Stimulated activated CD8-positive, alpha-beta memory T cell treated with anti-CD3 and anti-CD28 coated beads, Interleukin-15, amount 100 ng/mL, for 48 hours (primary cell): ENCODE data around the gene TICRR.
"Not testable (repeated sequence)": the region's sequence is repeated elsewhere in the genome, so short reads cannot be mapped to it uniquely, and the experiment has no call there.

ENCODE experiments used
- DNase-seq, 2 donors: peaks; one replicate each; pipeline ENCODE4 v3.0.0-alpha.2; 2020; ENCODE audit warnings: low read depth in 2 of 2

TICRR gene

DNA sequence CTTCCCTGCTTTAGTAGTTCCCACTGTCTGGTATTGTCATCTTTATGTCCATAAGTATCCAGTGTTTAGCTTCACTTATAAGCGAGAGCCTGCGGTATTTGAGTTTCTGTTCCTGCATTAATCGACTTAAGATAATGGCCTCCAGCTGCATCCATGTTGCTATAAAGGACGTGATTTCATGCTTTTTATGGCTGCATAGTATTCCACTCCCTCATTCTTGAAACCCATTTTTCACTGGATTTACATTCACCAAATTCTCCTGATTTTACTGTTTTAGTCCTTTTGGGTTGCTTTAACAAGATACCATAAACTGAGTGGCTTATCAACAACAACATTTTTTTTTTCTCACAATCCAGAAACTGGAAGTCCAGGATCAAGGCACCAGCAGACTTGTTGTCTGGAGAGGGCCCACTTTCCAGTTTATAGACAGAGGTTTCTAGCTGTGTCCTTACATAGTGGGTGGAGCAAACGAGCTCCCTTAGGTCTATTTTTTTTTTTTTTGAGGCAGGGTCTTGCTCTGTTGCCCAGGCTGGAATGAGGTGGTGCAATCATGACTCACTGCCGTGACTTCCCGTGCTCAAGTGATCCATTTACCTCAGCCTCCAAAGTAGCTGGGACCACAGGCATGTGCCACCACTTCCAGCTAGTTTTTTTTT is 6.1 kb upstream of the TICRR start:
- DNase-seq, result no peak

DNA sequence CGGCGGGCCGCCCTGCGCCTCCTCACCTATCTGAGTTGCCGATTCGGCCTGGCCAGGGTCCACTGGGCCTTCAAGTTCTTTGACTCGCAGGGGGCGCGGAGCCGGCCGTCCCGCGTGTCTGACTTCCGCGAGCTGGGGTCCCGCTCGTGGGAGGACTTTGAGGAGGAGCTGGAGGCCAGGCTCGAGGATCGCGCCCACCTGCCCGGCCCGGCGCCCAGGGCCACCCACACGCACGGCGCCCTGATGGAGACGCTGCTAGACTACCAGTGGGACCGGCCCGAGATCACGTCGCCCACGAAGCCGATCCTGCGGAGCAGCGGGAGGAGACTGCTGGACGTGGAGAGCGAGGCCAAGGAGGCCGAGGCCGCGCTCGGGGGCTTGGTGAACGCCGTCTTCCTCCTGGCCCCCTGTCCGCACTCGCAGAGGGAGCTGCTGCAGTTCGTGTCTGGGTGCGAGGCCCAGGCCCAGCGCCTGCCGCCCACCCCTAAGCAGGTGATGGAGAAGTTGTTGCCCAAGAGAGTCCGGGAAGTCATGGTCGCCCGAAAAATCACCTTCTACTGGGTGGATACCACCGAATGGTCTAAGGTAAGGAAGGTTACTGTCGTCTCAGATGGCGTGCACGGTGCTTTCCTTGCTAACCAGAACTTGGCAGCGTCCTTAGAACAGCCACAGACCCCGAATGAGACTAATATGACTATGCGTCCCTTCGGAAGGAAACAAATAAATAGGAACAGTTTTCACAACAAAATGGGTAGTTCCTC is 567 bp downstream of the TICRR start:
- peak; percentile 7 to 11 for DNase-seq

DNA sequence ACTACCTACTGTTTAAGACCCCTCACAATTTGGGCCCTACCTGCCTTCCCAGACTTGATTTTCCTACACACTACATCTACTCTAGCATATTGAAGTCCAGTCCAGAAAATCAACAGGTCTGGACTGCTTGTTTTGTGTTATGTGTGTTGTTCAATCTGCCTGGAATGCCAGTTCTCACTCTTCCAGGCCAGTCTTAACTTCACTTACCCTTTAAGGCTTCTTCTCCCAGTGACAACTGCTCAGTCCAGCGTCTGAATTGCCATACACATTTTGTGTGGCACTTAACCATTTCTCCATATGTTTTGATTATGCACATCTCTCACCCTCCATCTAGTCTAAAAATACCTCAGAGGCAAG is 1.1 kb downstream of the TICRR start:
- no peak for DNase-seq

DNA sequence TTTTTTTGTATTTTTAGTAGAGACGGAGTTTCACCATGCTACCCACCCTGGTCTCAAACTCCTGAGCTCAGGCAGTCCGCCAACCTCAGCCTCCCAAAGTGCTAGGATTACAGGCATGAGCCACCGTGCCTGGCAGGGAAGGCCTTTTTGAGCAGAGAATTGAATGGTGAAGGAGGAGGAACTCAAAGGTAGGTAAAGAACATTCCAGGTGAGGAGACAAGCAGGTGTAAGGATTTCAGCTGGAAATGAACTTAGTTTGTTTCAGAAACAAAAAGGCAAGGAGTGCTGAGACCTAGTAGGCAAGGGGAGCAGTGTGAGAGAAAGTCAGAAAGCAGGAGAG is 2.5 kb downstream of the TICRR start:
- DNase-seq, result no peak

DNA sequence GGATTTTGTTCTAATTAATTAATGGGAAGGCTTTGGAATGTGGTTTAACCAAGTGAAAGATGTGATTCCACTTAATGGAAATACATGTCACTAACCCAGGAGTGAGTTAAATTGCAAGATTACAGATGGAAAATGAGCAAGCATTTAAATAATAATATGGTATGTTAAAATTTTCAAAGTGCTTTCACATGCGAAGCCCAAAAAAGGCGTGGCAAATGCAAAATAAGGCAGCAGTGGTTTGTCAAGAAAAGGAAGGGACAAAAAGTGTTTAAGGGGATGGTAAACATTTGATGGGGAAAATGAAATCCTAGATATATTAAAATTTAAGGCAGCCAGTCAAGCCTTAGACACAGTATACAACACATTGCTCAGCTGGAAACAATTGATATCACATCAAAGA is 2.9 kb downstream of the TICRR start:
- DNase-seq, result no peak

DNA sequence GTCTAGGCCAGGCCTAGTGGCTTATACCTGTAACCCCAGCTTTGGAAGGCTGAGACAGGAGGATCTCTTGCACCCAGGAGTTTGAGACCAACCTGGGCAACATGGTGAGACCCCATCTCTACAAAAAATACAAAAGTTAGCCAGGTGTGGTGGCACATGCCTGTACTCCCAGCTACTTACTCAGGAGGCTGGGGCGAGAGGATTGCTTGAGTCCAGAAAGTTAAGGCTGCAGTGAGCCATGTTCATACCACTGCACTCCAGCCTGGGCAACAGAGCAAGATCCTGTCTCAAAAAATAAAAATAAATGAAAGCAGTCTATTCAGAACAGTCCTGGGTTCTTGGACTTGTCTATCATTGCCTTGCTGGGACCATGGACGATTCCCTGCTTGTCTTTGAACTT is 5.5 kb downstream of the TICRR start:
- not testable (repeated sequence) for DNase-seq

DNA sequence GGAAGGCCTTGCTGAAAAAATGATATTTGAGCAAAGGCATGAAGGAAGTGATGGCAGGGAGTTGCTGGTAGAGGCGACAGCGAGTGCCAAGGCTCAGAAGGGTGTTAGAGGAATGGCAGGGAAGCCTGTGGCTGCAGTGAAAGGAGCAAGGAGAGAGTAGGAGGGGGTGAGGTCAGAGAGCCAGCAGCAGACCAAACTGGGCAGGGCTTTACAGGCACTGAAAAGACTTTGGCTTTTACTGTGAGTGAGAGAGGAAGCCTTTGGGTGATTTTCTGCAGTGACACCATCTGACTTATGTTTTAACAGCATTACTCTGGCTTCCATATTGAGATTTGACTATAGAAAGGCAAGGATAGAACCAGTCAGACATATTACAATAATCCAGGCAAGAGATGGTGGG is 11.4 kb downstream of the TICRR start:
- no peak for DNase-seq

DNA sequence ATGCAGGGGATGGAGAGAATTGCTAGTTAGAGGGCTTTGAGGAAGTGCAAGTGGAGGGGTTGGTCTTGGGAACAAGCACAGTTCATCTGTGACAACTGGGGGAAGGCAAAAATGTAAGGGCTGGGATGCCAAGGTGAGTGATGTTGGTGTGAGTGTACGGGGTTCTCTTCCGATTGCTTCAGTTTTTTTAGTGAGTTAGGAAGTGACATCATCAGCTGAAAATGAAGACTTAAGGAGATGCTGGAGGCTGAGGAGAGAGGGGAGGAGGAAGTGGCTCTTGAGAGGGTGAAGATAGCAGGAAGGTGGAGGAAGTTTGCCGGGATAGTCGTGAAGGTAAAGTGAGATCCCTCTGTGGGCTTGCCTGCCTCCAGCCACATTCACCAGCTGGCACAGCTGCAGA is 12.7 kb downstream of the TICRR start:
- no peak for DNase-seq

DNA sequence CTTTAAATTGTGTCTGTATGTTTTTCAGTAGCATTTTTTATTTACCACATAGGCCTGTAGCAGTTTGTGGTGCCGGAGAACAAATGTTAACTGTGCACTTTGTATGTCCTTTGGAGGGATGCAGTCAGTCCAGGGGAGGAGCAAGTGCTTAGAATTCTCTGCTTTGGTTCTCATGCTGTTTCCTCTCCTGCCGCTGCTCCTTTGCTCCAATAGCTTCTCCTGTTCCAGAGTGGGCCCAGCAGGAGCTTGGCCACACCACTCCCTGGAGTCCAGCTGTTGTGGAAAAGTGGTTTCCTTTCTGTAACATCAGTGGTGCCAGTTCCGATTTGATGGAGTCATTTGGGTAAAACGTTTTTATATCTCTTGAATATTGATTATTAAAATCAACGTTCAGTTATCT is 16.6 kb downstream of the TICRR start:
- DNase-seq, result no peak

DNA sequence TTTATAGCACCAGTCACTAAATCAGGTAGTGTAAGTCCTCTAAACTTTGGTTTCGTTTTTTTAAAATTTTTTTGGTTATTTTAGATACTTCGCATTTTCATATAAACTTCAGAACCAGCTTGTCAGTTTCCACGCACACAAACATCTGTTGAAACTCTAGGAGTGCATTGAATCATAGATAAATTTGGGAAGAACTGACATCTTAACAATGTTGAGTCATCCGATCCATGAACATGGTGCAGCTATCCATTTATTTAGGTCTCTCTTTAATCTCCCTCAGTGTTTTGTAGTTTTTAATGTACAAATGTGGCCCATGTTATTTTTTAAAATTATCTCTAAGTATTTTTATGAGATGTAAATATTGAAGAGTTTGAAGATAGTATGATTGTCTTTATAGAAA is 17.7 kb downstream of the TICRR start:
- no peak for DNase-seq

DNA sequence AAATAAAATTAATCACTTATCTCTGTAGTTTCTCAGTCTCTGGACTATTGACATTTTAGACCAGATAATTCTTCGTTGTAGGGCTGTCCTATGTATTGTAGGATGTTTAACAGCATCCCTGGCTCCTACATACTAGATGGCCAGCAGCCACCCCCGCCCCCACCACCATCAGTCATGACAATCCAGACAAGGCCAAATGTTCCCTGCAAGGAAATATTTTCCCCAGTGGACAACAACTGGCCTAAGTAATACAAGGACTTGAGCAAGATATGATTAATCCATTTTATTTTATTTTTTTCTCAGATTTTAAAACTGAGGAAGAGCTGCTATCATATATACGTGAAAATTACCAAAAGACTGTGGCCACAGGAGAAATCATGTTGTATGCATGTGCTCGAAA is 23.8 kb downstream of the TICRR start:
- no peak for DNase-seq

DNA sequence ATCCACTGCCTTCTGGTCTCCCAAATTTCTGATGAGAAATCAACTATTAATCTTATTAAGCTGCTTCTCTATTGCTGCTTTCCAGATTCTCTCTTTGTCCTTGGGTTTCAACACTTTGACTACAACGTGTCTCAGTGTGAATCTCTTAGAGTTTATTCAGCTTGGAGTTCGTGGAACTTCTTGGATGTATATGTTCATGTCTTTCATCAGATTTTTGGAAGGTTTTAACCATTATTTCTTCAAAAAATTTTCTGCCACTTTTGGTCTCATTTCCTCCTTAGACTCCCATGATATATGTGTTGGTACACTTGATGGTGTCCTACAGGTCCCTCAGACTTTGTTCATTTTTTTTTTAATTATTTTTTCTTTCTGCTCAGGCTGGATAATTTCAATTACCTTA is 36.0 kb downstream of the TICRR start:
- DNase-seq, result no peak

DNA sequence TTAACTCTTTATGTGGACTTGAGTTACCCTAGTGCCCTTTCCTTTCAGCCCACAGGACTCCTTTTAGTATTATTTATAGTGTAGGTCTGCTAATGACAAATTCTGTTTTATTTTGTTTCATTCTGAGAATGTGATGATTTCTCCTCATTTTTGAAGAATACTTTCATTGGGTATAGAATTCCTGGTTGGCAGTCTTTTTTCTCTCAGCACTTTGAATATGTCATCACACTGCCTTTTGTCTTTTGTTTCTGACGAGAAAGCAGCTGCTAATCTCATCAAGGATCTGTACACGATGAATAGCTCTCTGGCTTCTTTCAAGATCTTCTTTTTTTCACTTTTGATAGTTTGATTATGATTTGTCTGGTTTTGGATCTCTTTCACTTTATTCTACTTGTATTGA is 37.8 kb downstream of the TICRR start:
- DNase-seq, result no peak

DNA sequence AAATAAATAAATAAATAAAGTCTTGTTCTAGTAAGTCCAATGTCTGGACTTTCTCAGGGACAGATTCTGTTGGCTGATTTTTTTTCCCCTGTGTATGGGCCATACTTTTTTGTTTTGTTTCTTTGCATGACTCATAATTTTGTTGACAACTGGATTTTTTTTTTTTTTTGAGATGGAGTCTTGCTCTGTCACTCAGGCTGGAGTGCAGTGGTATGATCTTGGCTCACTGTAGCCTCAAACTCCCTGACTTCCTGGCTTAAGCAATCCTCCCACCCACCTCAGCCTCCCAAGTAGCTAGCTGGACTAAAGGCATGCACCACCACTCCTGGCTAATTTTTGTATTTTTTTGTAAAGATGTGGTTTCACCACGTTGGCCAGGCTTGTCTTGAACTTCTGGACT is 38.9 kb downstream of the TICRR start:
- no peak for DNase-seq

DNA sequence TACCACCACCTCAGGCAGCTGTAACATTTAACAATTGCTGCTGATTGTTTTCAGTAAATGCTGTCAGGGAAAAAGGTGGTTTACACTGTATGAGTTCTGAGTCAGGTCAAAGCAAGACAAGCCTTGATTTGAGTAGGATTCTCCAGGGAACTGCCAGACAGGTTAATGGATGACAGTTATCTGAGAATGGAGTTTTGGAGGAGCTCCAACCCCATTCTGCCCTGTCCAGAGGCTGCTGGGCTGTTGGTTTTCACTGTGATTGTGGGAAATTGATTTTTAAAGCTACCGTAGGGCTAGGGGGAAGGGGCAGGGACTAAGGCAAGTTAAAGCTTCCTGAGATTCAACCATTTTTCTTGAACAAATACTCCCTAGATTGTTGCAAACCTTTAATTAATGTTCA is 39.9 kb downstream of the TICRR start:
- DNase-seq, result no peak

DNA sequence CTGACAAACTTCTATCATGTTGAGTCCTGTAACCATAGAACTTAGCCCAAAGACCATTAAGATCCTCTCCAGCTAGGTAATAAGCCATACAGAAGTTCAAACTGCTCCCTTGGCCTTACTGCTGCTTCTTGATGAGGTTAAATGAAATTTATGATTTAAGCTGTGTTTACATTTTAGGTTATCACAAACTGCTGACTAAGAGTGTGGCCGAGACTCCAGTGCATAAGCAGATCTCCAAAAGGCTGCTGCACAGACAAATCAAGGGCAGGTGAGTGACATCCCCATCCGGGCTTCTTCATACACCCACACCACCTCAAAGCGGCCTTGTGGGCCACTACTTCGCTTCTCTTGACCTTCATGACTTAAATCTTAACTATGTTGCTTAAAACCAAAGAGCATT is 41.0 kb downstream of the TICRR start:
- no peak for DNase-seq

DNA sequence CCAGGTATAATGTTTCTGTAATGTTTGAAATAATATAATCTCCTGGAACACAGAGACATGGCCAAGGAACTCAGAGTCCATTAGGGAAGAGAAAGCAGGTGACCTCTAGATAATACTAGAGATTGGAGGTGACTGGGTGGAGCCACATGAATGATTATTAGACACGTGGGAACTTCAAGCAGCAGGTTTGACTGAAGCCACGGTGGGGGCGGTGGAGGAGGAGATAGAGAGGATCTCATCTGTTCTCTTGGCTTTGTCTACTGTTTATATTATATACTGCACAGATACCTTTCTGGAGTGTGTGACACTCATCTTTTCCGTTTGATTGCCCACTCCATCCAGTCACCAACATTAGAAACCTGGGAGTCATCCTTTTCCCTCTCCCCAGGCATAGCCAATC is 46.3 kb downstream of the TICRR start:
- no peak for DNase-seq

DNA sequence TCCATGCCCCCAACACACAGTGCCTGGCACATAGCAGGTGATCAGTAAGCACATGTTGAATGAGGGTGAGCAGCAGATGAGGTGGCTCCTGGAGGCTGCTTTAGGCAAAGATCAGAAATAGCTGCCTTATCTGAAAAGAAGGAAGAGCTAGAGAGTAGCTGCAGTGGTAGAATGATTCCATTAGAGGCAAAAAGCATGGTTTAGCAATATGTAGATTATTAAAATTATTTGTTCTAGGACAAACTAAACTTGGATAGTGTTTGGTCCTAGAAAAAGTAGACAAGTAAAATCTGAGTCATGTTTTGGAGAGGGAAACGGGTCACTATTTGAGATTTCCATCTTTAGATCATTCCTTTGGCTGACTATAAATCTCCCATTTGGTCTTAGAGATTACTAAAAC is 47.9 kb downstream of the TICRR start:
- no peak for DNase-seq

DNA sequence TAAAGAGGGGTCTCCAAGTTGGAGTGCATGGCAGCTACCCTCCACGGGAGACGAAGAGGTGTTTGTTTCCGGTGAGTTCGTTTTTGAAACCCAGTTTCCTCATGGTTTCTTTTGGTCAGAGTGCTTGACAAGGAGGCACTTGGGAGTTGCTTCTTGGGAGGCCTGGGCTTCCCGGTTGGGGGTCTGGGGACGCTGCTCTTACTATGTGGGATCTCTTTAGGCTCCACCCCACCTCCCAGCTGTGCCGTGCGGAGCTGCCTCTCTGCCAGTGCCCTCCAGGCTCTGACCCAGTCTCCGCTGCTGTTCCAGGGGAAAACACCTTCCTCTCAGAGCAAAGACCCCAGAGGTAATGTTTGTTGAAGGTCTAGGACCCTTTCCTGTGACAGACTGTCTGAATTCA is 50.4 kb downstream of the TICRR start:
- DNase-seq, result no peak

DNA sequence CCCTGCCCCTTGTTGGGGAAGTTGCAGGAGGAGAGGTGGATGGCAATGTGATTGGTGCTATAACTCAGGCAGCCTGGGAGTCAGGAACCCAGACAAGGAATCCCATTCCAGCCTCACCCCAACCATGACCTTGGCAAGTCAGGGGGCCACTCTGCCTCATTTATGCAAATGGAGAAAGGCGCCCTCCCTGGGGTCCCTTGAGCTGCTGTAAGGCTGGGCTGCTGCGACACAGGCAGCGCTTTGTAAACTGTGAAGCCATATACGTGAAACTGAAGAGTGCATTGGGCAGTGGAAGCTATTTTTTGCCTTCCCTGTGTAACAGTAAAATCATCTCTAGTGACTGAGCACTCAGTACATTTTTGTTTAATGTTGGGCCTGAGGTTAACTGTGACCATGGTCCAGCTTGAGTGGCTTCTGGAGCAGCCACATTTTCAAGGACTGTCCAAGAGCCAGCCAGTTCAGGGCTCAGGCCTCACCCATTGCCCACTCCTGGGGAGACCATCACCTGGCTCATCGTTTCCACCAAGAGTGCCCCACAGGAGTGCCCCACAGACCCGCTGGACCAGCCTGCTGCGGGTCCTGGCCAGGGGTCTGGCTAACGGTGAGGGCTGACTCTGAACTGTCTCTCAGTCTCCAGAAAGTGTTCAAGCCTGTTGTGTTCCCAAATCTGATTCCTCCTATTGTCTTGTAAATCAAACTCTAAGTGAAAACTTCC is 52.1 kb downstream of the TICRR start:
- DNase-seq, result no peak

DNA sequence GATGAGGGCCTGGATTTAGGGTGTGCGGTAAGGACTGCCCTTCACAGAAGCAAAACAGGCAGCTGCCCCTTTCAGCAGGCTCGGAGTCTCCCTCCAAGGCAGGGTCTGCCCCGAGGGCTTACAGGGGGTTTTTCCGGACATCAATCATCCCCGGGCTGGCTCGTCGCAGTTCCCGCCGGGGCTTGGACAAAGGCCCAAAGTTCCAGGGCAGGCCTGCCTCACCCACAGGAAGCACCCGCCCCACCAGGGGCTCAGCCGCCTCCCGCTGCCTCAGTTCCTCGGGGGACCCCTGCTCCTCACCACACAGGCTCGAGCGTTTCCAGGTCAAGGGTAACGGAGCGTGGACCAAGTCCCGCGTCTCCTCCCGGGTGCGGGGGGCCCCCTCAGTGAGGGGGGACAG is 53.0 kb downstream of the TICRR start:
- no peak for DNase-seq

DNA sequence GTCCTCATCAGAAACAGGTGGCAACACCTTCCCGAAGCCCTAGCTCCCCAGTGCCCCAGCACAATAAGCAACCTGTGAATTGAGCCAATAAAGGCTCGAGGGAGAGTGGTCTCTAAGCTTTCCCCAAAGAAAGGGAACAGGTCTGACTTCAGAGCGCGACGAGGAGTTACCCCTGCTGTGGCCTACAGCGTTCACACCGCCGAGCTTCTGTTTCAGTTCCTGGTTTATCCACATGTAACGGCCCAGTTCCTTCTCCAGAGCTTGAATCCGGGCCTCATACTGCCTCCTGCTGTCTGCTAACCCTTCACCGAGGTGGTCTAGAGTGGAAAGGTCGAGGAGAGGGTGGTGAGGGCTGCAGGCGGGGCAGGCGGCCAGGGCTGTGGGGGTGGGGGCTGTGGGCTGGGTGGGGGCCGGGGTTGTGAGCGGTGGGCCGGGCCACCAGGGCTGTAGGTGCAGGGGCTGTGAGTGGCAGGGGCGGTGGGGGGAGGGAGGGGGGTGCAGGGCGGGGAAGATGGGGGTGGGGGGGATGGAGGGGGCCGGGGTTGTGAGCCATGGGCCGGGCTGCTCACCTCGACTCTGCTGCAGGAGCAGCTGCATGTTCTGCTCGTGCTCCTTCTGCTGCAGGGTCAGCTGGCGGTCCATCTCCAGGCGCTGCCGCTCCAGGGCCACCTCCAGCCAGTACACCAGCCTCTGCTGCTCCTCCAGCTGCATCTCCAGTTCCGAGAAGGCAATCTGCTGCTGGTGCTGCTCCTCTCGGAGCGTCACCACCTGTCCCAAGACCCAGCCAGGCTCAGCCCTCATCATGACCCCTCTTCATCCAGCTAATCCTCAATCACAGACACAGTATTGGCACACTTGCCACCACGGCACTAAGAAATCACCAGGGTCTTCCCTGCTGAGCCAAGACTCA is 53.8 kb downstream of the TICRR start:
- no peak for DNase-seq
